ENCODE measurements around the gene CCDC43.

DNA sequence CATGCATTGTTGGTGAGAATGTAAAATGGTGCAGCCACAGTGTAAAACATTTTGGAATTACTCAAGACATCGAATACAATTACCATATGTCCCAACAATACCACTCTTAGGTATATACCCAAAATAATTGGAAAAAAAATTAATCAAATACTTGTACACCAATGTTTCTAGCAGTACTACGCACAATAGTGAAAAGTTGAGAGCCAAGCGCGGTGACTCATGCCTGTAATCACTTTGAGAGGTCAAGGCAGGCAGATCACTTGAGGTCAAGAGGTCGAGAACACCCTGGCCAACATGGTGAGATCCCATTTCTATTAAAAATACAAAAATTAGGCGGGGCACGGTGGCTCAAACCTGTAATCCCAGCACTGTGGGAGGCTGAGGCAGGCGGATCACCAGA lies 36.8 kb downstream of the CCDC43 start:
- TF ChIP-seq, protein P1, sequence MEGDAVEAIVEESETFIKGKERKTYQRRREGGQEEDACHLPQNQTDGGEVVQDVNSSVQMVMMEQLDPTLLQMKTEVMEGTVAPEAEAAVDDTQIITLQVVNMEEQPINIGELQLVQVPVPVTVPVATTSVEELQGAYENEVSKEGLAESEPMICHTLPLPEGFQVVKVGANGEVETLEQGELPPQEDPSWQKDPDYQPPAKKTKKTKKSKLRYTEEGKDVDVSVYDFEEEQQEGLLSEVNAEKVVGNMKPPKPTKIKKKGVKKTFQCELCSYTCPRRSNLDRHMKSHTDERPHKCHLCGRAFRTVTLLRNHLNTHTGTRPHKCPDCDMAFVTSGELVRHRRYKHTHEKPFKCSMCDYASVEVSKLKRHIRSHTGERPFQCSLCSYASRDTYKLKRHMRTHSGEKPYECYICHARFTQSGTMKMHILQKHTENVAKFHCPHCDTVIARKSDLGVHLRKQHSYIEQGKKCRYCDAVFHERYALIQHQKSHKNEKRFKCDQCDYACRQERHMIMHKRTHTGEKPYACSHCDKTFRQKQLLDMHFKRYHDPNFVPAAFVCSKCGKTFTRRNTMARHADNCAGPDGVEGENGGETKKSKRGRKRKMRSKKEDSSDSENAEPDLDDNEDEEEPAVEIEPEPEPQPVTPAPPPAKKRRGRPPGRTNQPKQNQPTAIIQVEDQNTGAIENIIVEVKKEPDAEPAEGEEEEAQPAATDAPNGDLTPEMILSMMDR (IDR thresholded peaks at IDR 0.05; ENCODE audit: insufficient read depth, low read length, poor library complexity, severe bottlenecking) = no peak
- no peak for TF ChIP-seq EZH2phosphoT487 (conservative IDR thresholded peaks at IDR 0.05; ENCODE audit: low read length)
